ENCODE results near the gene FANCC. TPM values are rescaled to one million over a fixed set of nuclear protein-coding genes. Genes with fewer than 3 reads are reported as not detected.

The FANCC gene
- total and polyA plus RNA-seq, 5 donors from 2014 or later = 2.8 to 7.5 (median 5.4) TPM

DNA sequence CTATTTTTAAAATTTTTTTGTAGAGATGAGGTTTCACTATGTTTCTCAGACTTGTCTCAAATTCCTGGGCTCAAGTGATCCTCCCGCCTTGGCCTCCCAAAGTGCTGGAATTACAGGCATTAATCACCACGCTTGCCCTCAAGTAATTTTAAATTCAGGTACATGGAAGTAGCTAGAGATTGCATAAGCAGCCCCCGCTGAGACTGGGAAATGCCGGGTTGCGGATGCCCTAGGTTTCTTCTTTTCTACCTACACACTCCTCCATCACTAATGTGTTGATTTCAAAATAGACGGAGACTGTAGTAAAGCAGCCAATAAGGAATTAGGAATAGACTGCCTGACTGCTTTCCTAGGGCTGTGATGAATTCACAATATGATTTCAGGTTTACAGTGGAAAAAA is 202.4 kb downstream of the FANCC start:
- ATAC-seq (ENCODE audit: low read depth in 2 of 2) = no peak

GRCh38 chr9:95112436-95113280 is 204.9 kb downstream of the FANCC start:
- no peak for DNase-seq
- ATAC-seq (ENCODE audit: low read depth in 2 of 2) = no peak
- Mint-ChIP-seq H3K4me1 (peaks cover 0 to 5% (median 0%) of the 10 kb centered on the region in 4 donors), H3K4me3 (no peak overlapping the region), H3K36me3 (peaks cover 13% of the 10 kb centered on the region), H3K27me3 (no peaks in the 10 kb centered on the region), H3K9me3 (no peaks in the 10 kb centered on the region), H3K27ac (no peak overlapping the region)
- Histone ChIP-seq H3K36me3 (ENCODE audit: control insufficient read depth, insufficient read depth, low read length) (no peaks in the 10 kb centered on the region), H3K9me3 (ENCODE audit: control insufficient read depth in 2 of 2, low read length in 2 of 2) (no peaks in the 10 kb centered on the region), H3K4me3 (ENCODE audit: low read depth, low read length) (no peak overlapping the region), H3K4me1 (ENCODE audit: control insufficient read depth, insufficient read depth, low read length, poor library complexity, severe bottlenecking) (no peaks in the 10 kb centered on the region), H3K27ac (ENCODE audit: insufficient read depth, low read length, poor library complexity, severe bottlenecking) (no peak overlapping the region), H3K27me3 (ENCODE audit: control insufficient read depth, insufficient read depth, low read length) (no peaks in the 10 kb centered on the region)

More for the DNA sequence above, 202.4 kb downstream of the FANCC start:
- no peak overlapping the region for H3K27ac ChIP-seq (ENCODE audit: insufficient read depth, low read length, poor library complexity, severe bottlenecking)
- no peak overlapping the region for H3K4me3 Mint-ChIP-seq
- H3K4me3 ChIP-seq (ENCODE audit: low read depth, low read length) = no peak overlapping the region
- H3K27me3 Mint-ChIP-seq = no peaks in the 10 kb centered on the region
- H3K4me1 ChIP-seq (ENCODE audit: control insufficient read depth, insufficient read depth, low read length, poor library complexity, severe bottlenecking) = no peaks in the 10 kb centered on the region
- peaks cover 20% of the 10 kb centered on the region for H3K36me3 Mint-ChIP-seq
- peaks cover 0 to 5% (median 0%) of the 10 kb centered on the region in 4 donors for H3K4me1 Mint-ChIP-seq
- H3K9me3 ChIP-seq (ENCODE audit: control insufficient read depth in 2 of 2, low read length in 2 of 2) = no peaks in the 10 kb centered on the region
- no peaks in the 10 kb centered on the region for H3K27me3 ChIP-seq (ENCODE audit: control insufficient read depth, insufficient read depth, low read length)
- no peaks in the 10 kb centered on the region for H3K9me3 Mint-ChIP-seq
- no peak for DNase-seq
- H3K36me3 ChIP-seq (ENCODE audit: control insufficient read depth, insufficient read depth, low read length) = no peaks in the 10 kb centered on the region
- H3K27ac Mint-ChIP-seq = no peak overlapping the region

DNA sequence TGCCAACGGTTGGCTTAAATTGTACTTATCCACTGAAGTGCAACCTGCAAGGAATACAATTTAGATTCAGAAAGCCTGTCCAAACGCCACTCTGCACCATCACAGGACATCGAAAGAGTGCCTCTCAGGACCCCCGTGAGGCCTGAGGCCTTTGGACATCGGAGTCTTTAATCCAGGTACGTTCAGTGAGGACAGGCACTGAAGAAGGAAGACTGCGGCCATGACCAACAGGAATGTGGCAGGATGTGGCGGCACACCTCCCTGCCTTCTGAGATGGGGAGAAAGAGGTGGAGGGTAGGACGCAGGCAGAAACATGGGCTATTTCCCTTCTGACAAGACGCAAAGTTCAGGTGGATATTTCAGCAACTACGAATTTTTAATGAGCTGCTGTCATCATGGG is 205.8 kb downstream of the FANCC start:
- Histone ChIP-seq H3K27ac (ENCODE audit: insufficient read depth, low read length, poor library complexity, severe bottlenecking) (no peak overlapping the region), H3K4me1 (ENCODE audit: control insufficient read depth, insufficient read depth, low read length, poor library complexity, severe bottlenecking) (no peaks in the 10 kb centered on the region), H3K27me3 (ENCODE audit: control insufficient read depth, insufficient read depth, low read length) (no peaks in the 10 kb centered on the region), H3K4me3 (ENCODE audit: low read depth, low read length) (no peak overlapping the region), H3K36me3 (ENCODE audit: control insufficient read depth, insufficient read depth, low read length) (no peaks in the 10 kb centered on the region), H3K9me3 (ENCODE audit: control insufficient read depth in 2 of 2, low read length in 2 of 2) (no peaks in the 10 kb centered on the region)
- H3K9me3 Mint-ChIP-seq = no peaks in the 10 kb centered on the region
- no peak overlapping the region for H3K27ac Mint-ChIP-seq
- DNase-seq (no peak), ATAC-seq (ENCODE audit: low read depth in 2 of 2) (no peak)
- no peaks in the 10 kb centered on the region for H3K27me3 Mint-ChIP-seq
- H3K4me1 Mint-ChIP-seq = peaks cover 0 to 5% (median 0%) of the 10 kb centered on the region in 4 donors
- peaks cover 8% of the 10 kb centered on the region for H3K36me3 Mint-ChIP-seq
- no peak overlapping the region for H3K4me3 Mint-ChIP-seq

DNA sequence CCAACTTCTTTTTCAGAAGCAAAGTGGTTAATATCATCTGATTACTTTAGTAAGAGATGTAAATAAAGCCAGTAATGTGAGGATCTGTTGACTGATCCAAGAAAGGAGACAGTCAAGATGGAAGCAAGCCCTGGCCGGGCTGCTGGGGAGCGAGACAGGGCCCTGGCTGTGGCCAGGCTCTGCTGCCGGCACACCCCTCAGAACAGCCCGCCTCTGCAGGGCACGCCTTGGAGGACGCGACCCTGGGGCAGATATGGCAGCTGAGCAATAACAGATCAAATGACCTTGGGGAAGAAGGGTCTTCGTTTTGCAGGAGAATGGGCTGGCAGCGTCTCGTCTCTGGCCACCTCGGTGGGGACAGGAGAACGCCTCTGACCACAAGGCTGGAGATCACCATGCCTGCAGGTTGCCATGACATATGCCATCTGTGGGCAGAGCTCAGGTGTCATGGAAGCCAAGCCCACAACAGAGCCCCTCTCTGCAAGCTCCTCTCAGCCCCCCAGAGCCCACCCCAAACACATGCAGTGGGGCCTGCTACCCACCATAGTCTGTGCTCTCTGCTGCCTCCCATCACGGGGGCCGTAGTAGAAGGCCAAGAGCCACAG is 206.5 kb downstream of the FANCC start:
- DNase-seq (no peak), ATAC-seq (ENCODE audit: low read depth in 2 of 2) (no peak)
- Histone ChIP-seq H3K36me3 (ENCODE audit: control insufficient read depth, insufficient read depth, low read length) (no peaks in the 10 kb centered on the region), H3K9me3 (ENCODE audit: control insufficient read depth in 2 of 2, low read length in 2 of 2) (no peaks in the 10 kb centered on the region), H3K4me3 (ENCODE audit: low read depth, low read length) (no peak overlapping the region), H3K4me1 (ENCODE audit: control insufficient read depth, insufficient read depth, low read length, poor library complexity, severe bottlenecking) (no peaks in the 10 kb centered on the region), H3K27ac (ENCODE audit: insufficient read depth, low read length, poor library complexity, severe bottlenecking) (no peak overlapping the region), H3K27me3 (ENCODE audit: control insufficient read depth, insufficient read depth, low read length) (no peaks in the 10 kb centered on the region)
- Mint-ChIP-seq H3K4me1 (peaks cover 0 to 5% (median 0%) of the 10 kb centered on the region in 4 donors), H3K27ac (no peak overlapping the region), H3K9me3 (no peaks in the 10 kb centered on the region), H3K27me3 (no peaks in the 10 kb centered on the region), H3K4me3 (no peak overlapping the region), H3K36me3 (peaks cover 9% of the 10 kb centered on the region)

DNA sequence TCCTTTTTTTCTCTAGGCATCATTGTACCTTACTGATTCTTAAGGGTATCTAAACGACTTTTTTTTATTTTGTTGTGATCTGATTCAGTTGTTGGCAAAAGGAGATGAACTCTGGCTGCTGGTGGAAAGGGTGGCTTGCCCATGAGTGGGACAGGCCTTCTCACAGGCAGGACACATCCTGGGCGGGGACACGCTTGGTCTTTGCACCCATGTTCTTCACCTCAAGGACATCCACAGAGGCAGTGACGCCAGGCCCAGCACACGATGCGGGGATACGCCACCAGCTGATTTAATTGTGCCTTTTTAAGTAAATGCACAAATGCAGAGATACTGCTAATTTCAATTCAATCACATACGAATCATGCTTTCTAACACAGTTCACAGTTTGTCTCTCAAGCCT is 208.1 kb downstream of the FANCC start:
- DNase-seq = no peak
- peaks cover 19% of the 10 kb centered on the region for H3K36me3 Mint-ChIP-seq
- H3K4me1 Mint-ChIP-seq = no peaks in the 10 kb centered on the region
- Histone ChIP-seq H3K27ac (ENCODE audit: insufficient read depth, low read length, poor library complexity, severe bottlenecking) (no peak overlapping the region), H3K9me3 (ENCODE audit: control insufficient read depth in 2 of 2, low read length in 2 of 2) (no peaks in the 10 kb centered on the region), H3K4me3 (ENCODE audit: low read depth, low read length) (no peak overlapping the region), H3K36me3 (ENCODE audit: control insufficient read depth, insufficient read depth, low read length) (no peaks in the 10 kb centered on the region), H3K27me3 (ENCODE audit: control insufficient read depth, insufficient read depth, low read length) (no peaks in the 10 kb centered on the region), H3K4me1 (ENCODE audit: control insufficient read depth, insufficient read depth, low read length, poor library complexity, severe bottlenecking) (no peaks in the 10 kb centered on the region)
- H3K9me3 Mint-ChIP-seq = no peaks in the 10 kb centered on the region
- no peak overlapping the region for H3K27ac Mint-ChIP-seq
- no peak overlapping the region for H3K4me3 Mint-ChIP-seq
- no peaks in the 10 kb centered on the region for H3K27me3 Mint-ChIP-seq
- ATAC-seq (ENCODE audit: low read depth in 2 of 2) = no peak

GRCh38 chr9:95108777-95109176 is 208.7 kb downstream of the FANCC start:
- H3K4me3 Mint-ChIP-seq = no peak overlapping the region

DNA sequence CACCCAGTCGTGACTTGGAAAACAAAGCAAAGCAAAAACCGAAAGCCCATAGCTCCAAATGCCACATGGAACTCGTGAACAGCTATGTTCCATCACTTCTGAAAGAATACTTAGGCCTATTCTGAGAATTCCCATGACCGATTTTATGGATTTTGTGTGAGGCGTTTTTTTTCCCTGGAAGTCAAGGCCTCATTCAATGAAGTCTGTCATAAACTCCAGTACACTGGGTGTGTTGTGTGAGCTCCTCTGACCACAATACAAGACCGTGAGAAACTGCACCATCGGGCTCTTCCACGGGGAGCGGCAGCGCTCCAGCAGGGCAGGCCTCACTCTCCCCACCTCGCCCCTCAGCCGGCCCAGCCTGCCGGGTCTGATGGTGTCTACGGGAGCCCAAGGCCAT is 209.5 kb downstream of the FANCC start:
- Mint-ChIP-seq H3K27me3 (no peaks in the 10 kb centered on the region), H3K4me1 (no peaks in the 10 kb centered on the region), H3K9me3 (no peaks in the 10 kb centered on the region), H3K36me3 (peaks cover 15% of the 10 kb centered on the region), H3K27ac (no peak overlapping the region), H3K4me3 (no peak overlapping the region)
- no peaks in the 10 kb centered on the region for H3K27me3 ChIP-seq (ENCODE audit: control insufficient read depth, insufficient read depth, low read length)
- H3K36me3 ChIP-seq (ENCODE audit: control insufficient read depth, insufficient read depth, low read length) = no peaks in the 10 kb centered on the region
- no peak overlapping the region for H3K4me3 ChIP-seq (ENCODE audit: low read depth, low read length)
- H3K27ac ChIP-seq (ENCODE audit: insufficient read depth, low read length, poor library complexity, severe bottlenecking) = no peak overlapping the region
- H3K4me1 ChIP-seq (ENCODE audit: control insufficient read depth, insufficient read depth, low read length, poor library complexity, severe bottlenecking) = no peaks in the 10 kb centered on the region
- ATAC-seq (ENCODE audit: low read depth in 2 of 2) (no peak), DNase-seq (no peak)
- no peaks in the 10 kb centered on the region for H3K9me3 ChIP-seq (ENCODE audit: control insufficient read depth in 2 of 2, low read length in 2 of 2)

More at GRCh38 chr9:95108777-95109176, 208.7 kb downstream of the FANCC start:
- no peak for ATAC-seq (ENCODE audit: low read depth in 2 of 2)
- no peak overlapping the region for H3K4me3 ChIP-seq (ENCODE audit: low read depth, low read length)
- no peaks in the 10 kb centered on the region for H3K9me3 ChIP-seq (ENCODE audit: control insufficient read depth in 2 of 2, low read length in 2 of 2)
- no peaks in the 10 kb centered on the region for H3K36me3 ChIP-seq (ENCODE audit: control insufficient read depth, insufficient read depth, low read length)
- DNase-seq = no peak
- no peaks in the 10 kb centered on the region for H3K4me1 Mint-ChIP-seq
- H3K27ac ChIP-seq (ENCODE audit: insufficient read depth, low read length, poor library complexity, severe bottlenecking) = no peak overlapping the region
- H3K4me1 ChIP-seq (ENCODE audit: control insufficient read depth, insufficient read depth, low read length, poor library complexity, severe bottlenecking) = no peaks in the 10 kb centered on the region
- peaks cover 19% of the 10 kb centered on the region for H3K36me3 Mint-ChIP-seq
- no peaks in the 10 kb centered on the region for H3K27me3 ChIP-seq (ENCODE audit: control insufficient read depth, insufficient read depth, low read length)
- no peaks in the 10 kb centered on the region for H3K27me3 Mint-ChIP-seq
- H3K9me3 Mint-ChIP-seq = no peaks in the 10 kb centered on the region
- no peak overlapping the region for H3K27ac Mint-ChIP-seq

Measured in CD4-positive, CD25-positive, alpha-beta regulatory T cell (primary cell).